Common myeloid progenitor, CD34-positive (primary cell): ENCODE data around the gene KDM4C.
"Not testable (repeated sequence)": the region's sequence is repeated elsewhere in the genome, so short reads cannot be mapped to it uniquely, and the experiment has no call there.

Experiments
- CTCF ChIA-PET: fragments of 350-600 bp; sonication (Branson Sonifier 250); formaldehyde crosslinking; loops from one replicate; lab custom pipeline; 2021; ENCODE audit warnings: antibody characterized with exemption; lab: Charles Lee
- POLR2A ChIA-PET: fragments of 350-600 bp; sonication (Branson Sonifier 250); formaldehyde crosslinking; loops from one replicate; lab custom pipeline; 2021; ENCODE audit warnings: antibody characterized with exemption; lab: Charles Lee
- DNase-seq, 3 donors: peaks; one replicate each; pipeline versions ENCODE4 v3.0.0 to v3.0.0-alpha.2; 2013
- H3K27ac ChIP-seq, 2 experiments: 1 replicate in 1 of 2; 2 replicates in 1 of 2; pipeline ENCODE4 v1.7.0; 2013; ENCODE audit warnings: inconsistent platforms in 2 of 2, low read length in 2 of 2, mild to moderate bottlenecking in 2 of 2, low read depth in 1 of 2, moderate library complexity in 1 of 2; ENCODE audit not compliant: severe bottlenecking in 2 of 2, insufficient read depth in 1 of 2, poor library complexity in 1 of 2
- H3K27me3 ChIP-seq, 5 experiments: replicated peaks in 2 of 5; 1 replicate in 3 of 5; 2 replicates in 2 of 5; pipeline versions ENCODE4 v1.6.1 to v1.7.0; 2013; ENCODE audit warnings: low read length in 4 of 5, mild to moderate bottlenecking in 2 of 5, moderate library complexity in 2 of 5, inconsistent platforms in 1 of 5; ENCODE audit not compliant: insufficient read depth in 5 of 5, control insufficient read depth in 4 of 5
- H3K36me3 ChIP-seq, 4 experiments: 1 replicate in 2 of 4; 2 replicates in 2 of 4; pipeline versions ENCODE4 v1.6.1 to v1.7.0; 2013; ENCODE audit warnings: low read length in 3 of 4, control low read depth in 1 of 4, mild to moderate bottlenecking in 1 of 4; ENCODE audit not compliant: control insufficient read depth in 4 of 4, insufficient read depth in 4 of 4
- H3K4me1 ChIP-seq, 4 experiments: 1 replicate in 3 of 4; 2 replicates in 1 of 4; pipeline versions ENCODE4 v1.6.1 to v1.7.1; 2013; ENCODE audit warnings: low read length in 3 of 4, mild to moderate bottlenecking in 3 of 4, control low read depth in 1 of 4, inconsistent platforms in 1 of 4, moderate library complexity in 1 of 4; ENCODE audit not compliant: control insufficient read depth in 4 of 4, insufficient read depth in 4 of 4; ENCODE audit errors: control extremely low read depth in 1 of 4
- H3K4me3 ChIP-seq, 7 experiments: 1 replicate in 4 of 7; 2 replicates in 3 of 7; pipeline versions ENCODE4 v1.5.1 to v1.7.0; 2013; ENCODE audit warnings: mild to moderate bottlenecking in 7 of 7, low read length in 6 of 7, moderate library complexity in 6 of 7, inconsistent platforms in 2 of 7, low read depth in 2 of 7, control low read depth in 1 of 7; ENCODE audit not compliant: insufficient read depth in 4 of 7, control insufficient read depth in 1 of 7; ENCODE audit errors: extremely low read depth in 1 of 7
- H3K9me3 ChIP-seq, 5 experiments: 1 replicate in 4 of 5; 2 replicates in 1 of 5; pipeline versions ENCODE4 v1.6.1 to v1.7.1; 2013; ENCODE audit warnings: low read length in 4 of 5, mild to moderate bottlenecking in 2 of 5, inconsistent platforms in 1 of 5, low read depth in 1 of 5, moderate library complexity in 1 of 5; ENCODE audit not compliant: control insufficient read depth in 4 of 5, insufficient read depth in 2 of 5; ENCODE audit errors: control extremely low read depth in 1 of 5
- WGBS: methylation state at CpG from one replicate; pipeline ENCODE4 v1.1.5; 2013; ENCODE audit not compliant: insufficient coverage; 5-methylcytosine and 5-hydroxymethylcytosine counted together

The KDM4C gene

GRCh38 chr9:6766606-6767005 is 8.8 kb downstream of the KDM4C start:
- ChIA-PET POLR2A (no interaction called here), CTCF (interaction anchor here (1.5 kb wide), 1 partner anchor 18 kb away, joined by 5 read pairs; no protein-coding TSS in a partner anchor)
- 88% methylated on average over 1 of the region's 3 CpGs for WGBS
- H3K27me3 ChIP-seq, result no peaks in the 10 kb centered on the region
- H3K9me3 ChIP-seq, result peaks cover 0 to 4% (median 0%) of the 10 kb centered on the region in 5 experiments
- peaks cover 0 to 2% (median 0%) of the 10 kb centered on the region in 4 experiments for H3K36me3 ChIP-seq
- no peak overlapping the region for H3K27ac ChIP-seq
- H3K4me1 ChIP-seq, result peaks cover 0 to under 1% (median 0%) of the 10 kb centered on the region in 4 experiments
- DNase-seq, result no peak
- H3K4me3 ChIP-seq, result no peak overlapping the region

- H3K36me3 ChIP-seq, H3K4me1 ChIP-seq, H3K9me3 ChIP-seq, POLR2A ChIA-PET, H3K4me3 ChIP-seq, H3K27ac ChIP-seq, H3K27me3 ChIP-seq, CTCF ChIA-PET, DNase-seq: not testable (repeated sequence)
- WGBS, result 100% methylated on average over 2 of the region's 4 CpGs
Measured at GRCh38 chr9:6768587-6768986, 10.8 kb downstream of the KDM4C start.

- Histone ChIP-seq H3K4me3 (no peak overlapping the region), H3K9me3 (no peaks in the 10 kb centered on the region), H3K27me3 (no peaks in the 10 kb centered on the region), H3K4me1 (no peaks in the 10 kb centered on the region), H3K36me3 (no peaks in the 10 kb centered on the region), H3K27ac (no peak overlapping the region)
- no peak for DNase-seq
- ChIA-PET CTCF (no interaction called here), POLR2A (no interaction called here)
- 100% methylated on average over 2 of the region's 2 CpGs for WGBS
Measured at GRCh38 chr9:6771722-6772121, 13.9 kb downstream of the KDM4C start.

GRCh38 chr9:6777213-6777902 is 19.6 kb downstream of the KDM4C start:
- CTCF ChIA-PET, result interaction anchor here (0.9 kb wide), 1 partner anchor 19 kb away, joined by 3 read pairs; no protein-coding TSS in a partner anchor
- Histone ChIP-seq H3K27me3 (no peaks in the 10 kb centered on the region), H3K9me3 (no peaks in the 10 kb centered on the region), H3K36me3 (no peaks in the 10 kb centered on the region), H3K4me1 (peaks cover 0 to under 1% (median 0%) of the 10 kb centered on the region in 4 experiments), H3K27ac (no peak overlapping the region), H3K4me3 (no peak overlapping the region)
- POLR2A ChIA-PET, result interaction anchor here (0.6 kb wide), 1 partner anchor 375 kb away, joined by 4 read pairs; no protein-coding TSS in a partner anchor
- 100% methylated on average over 2 of the region's 6 CpGs for WGBS
- no peak for DNase-seq

- POLR2A ChIA-PET, result no interaction called here
- H3K9me3 ChIP-seq, result no peaks in the 10 kb centered on the region
Measured at GRCh38 chr9:6779417-6780241, 21.9 kb downstream of the KDM4C start.

GRCh38 chr9:6780690-6781089 is 22.9 kb downstream of the KDM4C start:
- Histone ChIP-seq H3K27me3 (no peaks in the 10 kb centered on the region), H3K36me3 (no peaks in the 10 kb centered on the region), H3K27ac (no peak overlapping the region), H3K9me3 (no peaks in the 10 kb centered on the region), H3K4me1 (peaks cover 0 to 22% (median 10%) of the 10 kb centered on the region in 4 experiments), H3K4me3 (no peak overlapping the region)
- ChIA-PET POLR2A (no interaction called here), CTCF (interaction anchor here (1.7 kb wide), 1 partner anchor 105 kb away, joined by 3 read pairs; no protein-coding TSS in a partner anchor)
- no CpG with 5 or more reads among the region's 4 CpGs for WGBS
- no peak for DNase-seq

More at GRCh38 chr9:6779417-6780241, 21.9 kb downstream of the KDM4C start:
- no peaks in the 10 kb centered on the region for H3K27me3 ChIP-seq
- CTCF ChIA-PET, result interaction anchor here (0.7 to 1.7 kb wide), 2 partner anchors 18 to 106 kb away, joined by 3 read pairs; no protein-coding TSS in a partner anchor
- H3K36me3 ChIP-seq, result no peaks in the 10 kb centered on the region
- peaks cover 0 to 17% (median 9%) of the 10 kb centered on the region in 4 experiments for H3K4me1 ChIP-seq
- no peak overlapping the region for H3K27ac ChIP-seq
- peak in 1 of 3 donors; percentile 8 for DNase-seq
- no peak overlapping the region for H3K4me3 ChIP-seq
- whole genome bisulfite sequencing, result 100% methylated on average over 1 of the region's 3 CpGs
